Head of caudate nucleus (tissue), 42 donors: ENCODE measurements around the gene PDGFRB.
"Not testable (repeated sequence)": the region's sequence is repeated elsewhere in the genome, so short reads cannot be mapped to it uniquely, and the experiment has no call there.

ENCODE experiments used
- DNase-seq, 42 donors: peaks; one replicate each; pipeline versions ENCODE4 v3.0.0 to v3.0.0-alpha.2; 2020 to 2021; ENCODE audit warnings: mixed read lengths in 7 of 42
- intact Hi-C: fragments of 100-400 bp; cut with DNase I; formaldehyde crosslinking; loops from one replicate; pipeline ENCODE4 v1.15.0; 2022

PDGFRB gene

GRCh38 chr5:150108711-150109514 is 46.7 kb downstream of the PDGFRB start:
- intact Hi-C loops: no loop called here
- peak in 7 of 42 donors; percentile 12 to 32 (median 18) for DNase-seq

GRCh38 chr5:150107909-150108447 is 47.7 kb downstream of the PDGFRB start:
- intact Hi-C loops: no loop called here
- peak in 4 of 42 donors; percentile 14 to 37 (median 20) for DNase-seq

- intact Hi-C loops: no loop called here
- DNase-seq: peak in 13 of 42 donors; percentile 19 to 80 (median 41)
Measured at GRCh38 chr5:150106674-150107426, 48.8 kb downstream of the PDGFRB start.

GRCh38 chr5:150105928-150106615 is 49.6 kb downstream of the PDGFRB start:
- intact Hi-C loops: no loop called here
- peak in 13 of 42 donors; percentile 16 to 52 (median 33) for DNase-seq

GRCh38 chr5:150104550-150104870 is 51.1 kb downstream of the PDGFRB start:
- intact Hi-C loops: no loop called here
- DNase-seq: peak in 1 of 42 donors; percentile 3

GRCh38 chr5:150103678-150104549 is 51.7 kb downstream of the PDGFRB start:
- intact Hi-C loops: no loop called here
- DNase-seq: peak in 8 of 42 donors; percentile 1 to 38 (median 19)

- peak in 5 of 42 donors; percentile 7 to 22 (median 9) for DNase-seq
- intact Hi-C loops: no loop called here
Measured at GRCh38 chr5:150101023-150101422, 54.6 kb downstream of the PDGFRB start.

- intact Hi-C loops: no loop called here
- DNase-seq: no peak
Measured at GRCh38 chr5:150097152-150097551, 58.5 kb downstream of the PDGFRB start.

GRCh38 chr5:150092159-150092787 is 63.4 kb downstream of the PDGFRB start:
- DNase-seq: peak in 1 of 42 donors; percentile 16
- intact Hi-C loops: no loop called here

- DNase-seq: peak in 7 of 42 donors; percentile 11 to 39 (median 22)
- intact Hi-C loops: no loop called here
Measured at GRCh38 chr5:150085950-150086715, 69.5 kb downstream of the PDGFRB start, which contains the start of gene CSF1R. CSF1R (minus strand) TSS chr5:150086554; CDS start chr5:150086427, 127 bp downstream.

- DNase-seq: peak in 9 of 42 donors; percentile 3 to 31 (median 12)
- intact Hi-C loops: no loop called here
Measured at GRCh38 chr5:150085191-150085912, 70.3 kb downstream of the PDGFRB start.

- peak in 9 of 42 donors; percentile 3 to 33 (median 16) for DNase-seq
- intact Hi-C loops: not testable (repeated sequence)
Measured at GRCh38 chr5:150084754-150085153, 70.9 kb downstream of the PDGFRB start.

- DNase-seq: peak in 15 of 42 donors; percentile 21 to 64 (median 37)
- intact Hi-C loops: no loop called here
Measured at GRCh38 chr5:150082889-150083288, 72.8 kb downstream of the PDGFRB start.

GRCh38 chr5:150082374-150082773 is 73.3 kb downstream of the PDGFRB start:
- intact Hi-C loops: no loop called here
- peak in 7 of 42 donors; percentile 7 to 39 (median 16) for DNase-seq

- DNase-seq: peak in 37 of 42 donors; percentile 24 to 81 (median 54)
- intact Hi-C loops: no loop called here
Measured at GRCh38 chr5:150081541-150082283, 73.9 kb downstream of the PDGFRB start.
